HAP-1 (cell line): ENCODE measurements around the gene FAM117B.
"Not testable (repeated sequence)": the region's sequence is repeated elsewhere in the genome, so short reads cannot be mapped to it uniquely, and the experiment has no call there.

Source experiments
- DNase-seq, 2 experiments: peaks; one replicate each; pipeline ENCODE4 v3.0.0-alpha.2; 2016 to 2020; ENCODE audit warnings: low spot score in 2 of 2
- H3K27me3 ChIP-seq: fragments of 250-450 bp; sonication (Bioruptor Pico); 2 replicates; pipeline ENCODE4 v1.5.1; 2020; ENCODE audit warnings: low read depth, mild to moderate bottlenecking, moderate library complexity
- H3K36me3 ChIP-seq: fragments of 250-450 bp; sonication (Bioruptor Pico); replicated peaks from 2 replicates; pipeline ENCODE4 v1.5.1; 2020; ENCODE audit warnings: mild to moderate bottlenecking
- H3K4me1 ChIP-seq: fragments of 250-450 bp; sonication (Bioruptor Pico); 2 replicates; pipeline ENCODE4 v1.5.1; 2020; ENCODE audit warnings: mild to moderate bottlenecking
- H3K4me3 ChIP-seq: fragments of 250-450 bp; sonication (Bioruptor Pico); 2 replicates; pipeline ENCODE4 v1.5.1; 2020; ENCODE audit warnings: mild to moderate bottlenecking, moderate library complexity
- H3K9me3 ChIP-seq: fragments of 250-450 bp; sonication (Bioruptor Pico); 2 replicates; pipeline ENCODE4 v1.5.1; 2020; ENCODE audit warnings: mild to moderate bottlenecking, moderate library complexity
- in situ Hi-C: fragments of 300-500 bp; cut with MboI; formaldehyde crosslinking; loops from 3 replicates; pipeline ENCODE4 v1.14.3; 2020; ENCODE audit warnings: low sequenced_read_pairs, inconsistent platforms, mixed read lengths

The FAM117B gene

DNA sequence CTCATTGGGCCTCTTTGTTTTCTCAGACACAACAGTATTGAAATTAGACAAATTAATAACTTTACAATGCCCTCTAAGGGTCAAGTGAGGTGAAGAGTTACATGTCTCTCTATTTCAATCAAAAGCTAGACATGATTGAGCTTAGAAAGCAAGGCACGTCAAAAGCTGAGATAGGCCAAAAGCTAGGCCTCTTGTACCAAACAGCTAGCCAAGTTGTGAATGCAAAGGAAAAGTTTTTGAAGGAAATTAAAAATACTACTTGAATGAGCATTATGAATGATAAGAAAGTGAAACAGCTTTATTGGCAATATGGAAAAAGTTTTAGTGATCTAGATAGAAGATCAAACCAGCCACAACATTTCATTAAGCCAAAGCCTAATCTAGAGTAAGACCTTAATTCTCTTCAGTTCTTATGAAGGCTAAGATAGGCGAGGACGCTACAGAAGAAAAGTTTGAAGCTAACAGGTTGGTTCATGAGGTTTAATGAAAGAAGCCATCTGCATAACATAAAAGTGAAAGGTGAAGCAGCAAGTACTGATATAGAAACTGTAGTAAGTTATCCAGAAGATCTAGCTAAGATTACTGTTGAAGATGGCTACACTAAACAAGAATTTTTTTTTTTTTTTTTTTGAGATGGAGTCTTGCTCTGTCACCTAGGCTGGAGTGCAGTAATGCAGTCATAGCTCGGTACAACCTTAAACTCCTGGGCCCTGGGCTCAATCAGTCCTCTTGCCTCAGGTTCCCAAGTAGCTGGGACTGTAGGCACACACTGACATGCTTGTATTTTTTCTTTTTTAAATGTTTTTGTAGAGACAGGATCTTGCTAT, 65.5 kb downstream of the FAM117B start:
- Histone ChIP-seq H3K27me3 (no peaks in the 10 kb centered on the region), H3K4me1 (no peaks in the 10 kb centered on the region), H3K4me3 (no peak overlapping the region), H3K9me3 (no peaks in the 10 kb centered on the region), H3K36me3 (peaks cover 10% of the 10 kb centered on the region; the same call in 1 of the 2 replicates)
- no peak for DNase-seq
- in situ Hi-C loops = no loop called here

DNA sequence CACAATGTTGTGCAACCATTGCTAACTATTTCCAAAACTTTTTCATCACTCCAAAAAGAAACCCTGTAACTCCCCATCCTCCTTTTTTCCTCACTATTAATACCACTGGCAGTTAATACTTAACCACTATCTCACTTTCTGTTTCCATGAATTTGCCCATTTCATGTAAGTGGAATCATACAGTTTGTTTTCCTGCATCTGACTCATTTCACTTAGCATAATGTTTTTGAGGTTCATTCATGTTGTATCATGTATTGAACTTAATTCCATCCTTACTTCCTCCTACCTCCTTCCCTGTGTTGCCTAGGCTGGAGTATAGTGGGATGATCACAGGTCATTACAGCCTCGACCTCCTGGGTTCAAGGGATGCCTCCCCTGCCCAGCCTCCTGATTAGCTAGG, 68.3 kb downstream of the FAM117B start:
- H3K27me3 ChIP-seq = no peaks in the 10 kb centered on the region
- H3K4me1 ChIP-seq = no peaks in the 10 kb centered on the region
- in situ Hi-C loops = no loop called here
- no peak overlapping the region for H3K4me3 ChIP-seq
- H3K36me3 ChIP-seq = peaks cover 8% of the 10 kb centered on the region; the same call in 1 of the 2 replicates
- H3K9me3 ChIP-seq = no peaks in the 10 kb centered on the region
- no peak for DNase-seq

DNA sequence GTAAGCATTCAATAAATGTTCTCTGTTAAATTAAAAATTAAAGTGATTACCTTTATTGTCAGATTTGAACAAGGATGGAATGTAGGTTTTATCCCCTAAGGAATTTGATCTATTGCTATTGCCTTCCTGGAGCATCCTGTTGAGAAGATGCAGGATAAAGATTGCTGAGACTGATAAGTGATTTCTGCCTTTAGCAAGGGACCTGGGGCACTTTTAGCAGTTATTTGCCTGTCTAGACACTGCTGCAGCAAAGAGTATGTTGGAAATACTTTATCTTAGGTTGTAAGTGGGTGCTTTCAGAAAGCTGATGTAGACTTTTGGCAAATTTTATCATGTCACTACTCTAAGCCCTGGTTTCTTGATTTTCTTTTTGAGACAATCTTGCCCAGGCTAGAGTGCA, 69.5 kb downstream of the FAM117B start:
- no peaks in the 10 kb centered on the region for H3K9me3 ChIP-seq
- 0 out of 2 replicates have a peak, but pooled peaks cover 4% of the 10 kb centered on the region for H3K36me3 ChIP-seq
- no peaks in the 10 kb centered on the region for H3K4me1 ChIP-seq
- in situ Hi-C loops = no loop called here
- no peaks in the 10 kb centered on the region for H3K27me3 ChIP-seq
- H3K4me3 ChIP-seq = no peak overlapping the region
- DNase-seq = no peak

DNA sequence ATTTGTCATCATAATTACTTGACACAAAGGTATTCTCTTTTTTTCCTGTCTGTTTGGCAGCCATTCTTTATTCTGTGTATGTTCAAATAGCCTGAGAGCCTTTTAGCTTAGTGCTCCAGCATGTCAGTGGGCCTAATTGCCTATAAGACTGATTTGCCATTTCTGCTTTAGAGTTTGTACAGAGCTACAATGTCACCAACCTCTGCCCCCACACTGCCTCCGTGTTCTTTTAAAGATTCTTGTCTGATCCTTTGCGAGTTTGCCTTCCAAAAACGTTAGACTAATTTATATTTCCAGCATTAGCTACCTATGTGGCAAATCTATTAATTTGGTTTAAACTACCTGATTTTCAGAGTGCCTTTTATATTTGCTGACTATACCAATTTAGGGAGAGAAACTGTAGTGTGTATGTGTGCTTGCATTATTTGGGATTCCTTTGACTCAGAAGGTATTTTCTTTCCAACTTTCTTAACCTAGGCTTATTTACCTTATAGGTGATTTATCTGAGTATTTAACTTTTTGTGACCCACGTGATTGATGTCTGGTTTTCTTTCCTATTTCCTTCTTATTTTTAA, 70.8 kb downstream of the FAM117B start:
- DNase-seq = no peak
- H3K27me3 ChIP-seq = no peaks in the 10 kb centered on the region
- in situ Hi-C loops = no loop called here
- no peak overlapping the region for H3K4me3 ChIP-seq
- no peaks in the 10 kb centered on the region for H3K9me3 ChIP-seq
- H3K4me1 ChIP-seq = no peaks in the 10 kb centered on the region
- no peaks in the 10 kb centered on the region for H3K36me3 ChIP-seq

DNA sequence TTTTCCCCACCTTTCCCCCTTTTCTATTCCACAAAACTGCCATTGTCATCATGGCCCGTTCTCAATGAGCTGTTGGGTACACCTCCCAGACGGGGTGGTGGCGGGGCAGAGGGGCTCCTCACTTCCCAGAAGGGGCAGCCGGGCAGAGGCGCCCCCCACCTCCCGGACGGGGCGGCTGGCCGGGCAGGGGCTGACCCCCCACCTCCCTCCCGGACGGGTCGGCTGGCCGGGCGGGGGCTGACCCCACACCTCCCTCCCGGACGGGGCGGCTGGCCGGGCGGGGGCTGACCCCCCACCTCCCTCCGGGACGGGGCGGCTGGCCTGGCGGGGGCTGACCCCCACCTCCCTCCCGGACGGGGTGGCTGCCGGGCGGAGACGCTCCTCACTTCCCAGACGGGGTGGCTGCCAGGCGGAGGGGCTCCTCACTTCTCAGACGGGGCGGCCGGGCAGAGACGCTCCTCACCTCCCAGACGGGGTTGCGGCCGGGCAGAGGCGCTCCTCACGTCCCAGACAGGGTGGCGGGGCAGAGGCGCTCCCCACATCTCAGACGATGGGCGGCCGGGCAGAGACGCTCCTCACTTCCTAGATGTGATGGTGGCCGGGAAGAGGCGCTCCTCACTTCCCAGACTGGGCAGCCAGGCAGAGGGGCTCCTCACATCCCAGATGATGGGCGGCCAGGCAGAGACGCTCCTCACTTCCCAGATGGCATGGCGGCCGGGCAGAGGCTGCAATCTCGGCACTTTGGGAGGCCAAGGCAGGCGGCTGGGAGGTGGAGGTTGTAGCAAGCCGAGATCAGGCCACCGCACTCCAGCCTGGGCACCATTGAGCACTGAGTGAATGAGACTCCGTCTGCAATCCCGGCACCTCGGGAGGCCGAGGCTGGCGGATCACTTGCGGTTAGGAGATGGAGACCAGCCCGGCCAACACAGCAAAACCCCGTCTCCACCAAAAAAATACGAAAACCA, 80.5 kb downstream of the FAM117B start:
- H3K9me3 ChIP-seq = peaks cover 10% of the 10 kb centered on the region; the same call in 1 of the 2 replicates
- H3K4me3 ChIP-seq, H3K4me1 ChIP-seq, H3K27me3 ChIP-seq, DNase-seq, in situ Hi-C loops, H3K36me3 ChIP-seq: not testable (repeated sequence)

DNA sequence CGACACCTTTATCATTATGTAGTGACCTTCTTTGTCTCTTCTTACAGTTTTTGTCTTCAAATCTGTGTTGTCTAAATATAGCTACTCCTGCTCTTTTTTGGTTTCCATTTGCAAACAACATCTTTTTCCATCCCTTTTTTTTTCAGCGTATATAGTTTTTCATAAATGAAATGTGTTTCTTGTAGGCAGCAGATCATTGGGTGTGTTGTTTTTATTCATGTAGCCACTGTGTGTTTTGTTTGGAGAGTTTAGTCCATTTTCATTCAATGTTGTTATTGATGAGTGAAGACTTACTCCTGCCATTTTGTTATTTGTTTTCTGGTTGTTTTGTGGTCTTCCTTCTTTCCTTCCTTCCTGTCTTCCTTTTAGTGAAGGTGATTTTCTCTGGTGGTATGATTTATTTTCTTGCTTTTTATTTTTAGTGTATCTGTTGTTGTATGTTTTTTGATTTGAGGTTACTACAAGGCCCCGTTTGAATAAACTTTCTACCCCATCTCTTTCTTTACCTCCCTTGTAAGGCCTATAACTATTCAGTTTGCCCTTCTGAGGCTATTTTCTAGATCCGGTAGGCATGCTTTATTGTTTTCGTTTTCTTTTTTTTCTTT, 81.4 kb downstream of the FAM117B start:
- H3K36me3 ChIP-seq = no peaks in the 10 kb centered on the region
- no peaks in the 10 kb centered on the region for H3K27me3 ChIP-seq
- no peak overlapping the region for H3K4me3 ChIP-seq
- peaks cover 10% of the 10 kb centered on the region; the same call in 1 of the 2 replicates for H3K9me3 ChIP-seq
- no peak for DNase-seq
- in situ Hi-C loops = no loop called here
- H3K4me1 ChIP-seq = no peaks in the 10 kb centered on the region; the same call in none of the 2 replicates

DNA sequence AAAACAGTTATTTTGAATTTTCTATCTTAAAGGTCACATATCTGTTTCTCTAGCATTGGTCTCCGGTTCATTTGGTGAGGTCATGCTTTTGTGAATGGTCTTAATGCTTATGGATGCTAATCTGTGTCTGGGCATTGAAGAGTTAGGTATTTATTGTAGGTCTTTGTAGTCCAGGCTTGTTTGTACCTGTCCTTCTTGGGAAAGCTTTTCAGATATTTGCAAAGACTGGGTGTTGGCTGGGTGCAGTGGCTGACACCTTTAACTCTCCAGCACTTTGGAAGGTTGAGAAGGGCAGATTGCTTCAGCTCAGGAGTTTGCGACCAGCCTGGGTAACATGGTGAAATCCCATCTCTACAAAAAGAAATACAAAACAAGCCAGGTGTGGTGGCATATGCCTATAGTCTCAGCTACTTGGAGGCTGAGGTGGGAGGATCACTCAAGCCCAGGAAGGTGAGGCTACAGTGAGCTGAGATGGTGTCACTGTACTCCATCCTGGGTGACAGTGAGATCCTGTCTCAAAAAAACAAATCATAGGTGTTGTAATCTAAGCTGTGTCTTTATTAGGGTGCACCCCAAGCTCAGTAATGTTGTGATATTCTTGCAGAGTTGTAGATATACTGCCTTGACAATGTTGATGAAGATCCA, 82.3 kb downstream of the FAM117B start:
- in situ Hi-C loops = no loop called here
- peaks cover 10% of the 10 kb centered on the region; the same call in 1 of the 2 replicates for H3K9me3 ChIP-seq
- no peak overlapping the region for H3K4me3 ChIP-seq
- DNase-seq = no peak
- no peaks in the 10 kb centered on the region; the same call in none of the 2 replicates for H3K4me1 ChIP-seq
- H3K36me3 ChIP-seq = no peaks in the 10 kb centered on the region
- H3K27me3 ChIP-seq = no peaks in the 10 kb centered on the region

DNA sequence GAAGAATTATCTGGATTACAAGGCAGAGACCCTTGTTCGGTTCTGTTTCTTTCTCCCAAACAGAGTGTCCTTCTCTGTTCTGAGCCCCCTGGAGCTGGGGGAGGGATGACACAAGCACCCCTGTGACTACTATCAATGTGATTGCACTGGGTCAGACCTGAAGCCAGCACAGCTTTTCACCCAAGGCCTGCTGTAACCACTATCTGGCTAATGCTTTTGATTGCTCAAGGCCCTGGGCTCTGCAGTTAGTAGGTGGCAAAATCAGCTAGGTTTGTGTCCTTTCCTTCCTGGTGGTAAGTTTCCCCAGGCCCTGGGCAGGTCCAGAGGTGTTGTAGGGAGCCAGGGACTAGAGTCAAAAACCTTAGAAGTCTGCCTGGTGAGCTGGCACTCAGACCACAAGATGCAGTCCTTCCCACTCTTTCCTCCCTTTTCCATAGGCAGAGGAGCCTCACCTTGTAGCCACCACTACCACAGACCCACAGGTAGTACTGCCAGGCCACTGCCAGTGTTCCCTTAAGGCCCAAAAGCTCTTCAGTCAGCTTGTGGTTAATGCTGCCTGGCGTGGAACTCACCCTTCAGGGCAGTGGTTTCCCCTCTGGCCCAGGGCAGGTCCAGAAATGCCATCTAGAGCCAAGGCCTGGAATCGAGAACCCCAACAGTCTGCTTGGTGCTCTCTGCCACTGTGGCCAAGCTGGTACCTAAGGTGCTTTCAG, 83.0 kb downstream of the FAM117B start:
- in situ Hi-C loops = no loop called here
- Histone ChIP-seq H3K4me3 (no peak overlapping the region), H3K27me3 (no peaks in the 10 kb centered on the region), H3K9me3 (peaks cover 10% of the 10 kb centered on the region; the same call in 1 of the 2 replicates), H3K4me1 (no peaks in the 10 kb centered on the region; the same call in none of the 2 replicates), H3K36me3 (no peaks in the 10 kb centered on the region)
- no peak for DNase-seq

DNA sequence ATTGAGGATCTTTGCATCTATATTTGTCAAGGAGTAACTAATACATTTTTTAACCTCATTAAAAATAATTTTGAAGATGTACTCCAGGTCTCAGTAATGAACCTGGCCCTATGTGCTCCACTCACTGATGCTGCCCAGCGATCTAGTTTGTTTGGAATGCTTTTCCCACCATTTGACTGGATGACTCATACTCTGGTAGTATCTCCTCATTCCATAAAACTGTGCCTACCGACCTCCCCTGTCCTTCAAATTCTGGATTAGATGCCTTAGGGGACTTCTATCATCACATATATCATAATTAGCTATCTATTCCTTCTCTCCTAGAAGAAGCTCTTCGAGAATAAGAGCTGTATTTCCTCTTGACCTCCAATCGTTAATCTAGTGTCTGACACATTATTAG, 83.8 kb downstream of the FAM117B start:
- no peaks in the 10 kb centered on the region for H3K36me3 ChIP-seq
- H3K9me3 ChIP-seq = peaks cover 8% of the 10 kb centered on the region; the same call in 1 of the 2 replicates
- H3K27me3 ChIP-seq = no peaks in the 10 kb centered on the region
- no peaks in the 10 kb centered on the region; the same call in none of the 2 replicates for H3K4me1 ChIP-seq
- in situ Hi-C loops = no loop called here
- DNase-seq = no peak
- no peak overlapping the region for H3K4me3 ChIP-seq

DNA sequence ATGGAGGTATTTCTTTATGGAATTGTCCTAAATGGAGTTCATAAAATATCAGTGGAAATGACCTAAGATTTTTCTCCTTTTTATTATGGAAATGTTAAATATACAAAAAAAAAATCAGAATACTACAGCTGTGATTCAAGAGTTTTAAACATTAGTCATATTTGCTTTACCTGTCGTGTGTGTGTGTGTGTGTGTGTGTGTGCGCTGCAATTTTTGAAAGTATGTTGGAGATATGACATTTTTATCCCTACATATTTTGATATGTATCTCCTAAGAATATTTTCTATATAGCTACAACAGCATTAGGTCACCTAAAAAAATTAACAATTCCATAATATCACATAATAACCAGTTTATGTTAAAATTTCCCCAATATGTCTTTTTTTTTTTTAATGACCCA, 85.5 kb downstream of the FAM117B start:
- H3K36me3 ChIP-seq = no peaks in the 10 kb centered on the region
- DNase-seq = no peak
- no peak overlapping the region for H3K4me3 ChIP-seq
- in situ Hi-C loops = no loop called here
- no peaks in the 10 kb centered on the region for H3K27me3 ChIP-seq
- H3K4me1 ChIP-seq = no peaks in the 10 kb centered on the region; the same call in none of the 2 replicates
- H3K9me3 ChIP-seq = peaks cover 8% of the 10 kb centered on the region; the same call in 1 of the 2 replicates

DNA sequence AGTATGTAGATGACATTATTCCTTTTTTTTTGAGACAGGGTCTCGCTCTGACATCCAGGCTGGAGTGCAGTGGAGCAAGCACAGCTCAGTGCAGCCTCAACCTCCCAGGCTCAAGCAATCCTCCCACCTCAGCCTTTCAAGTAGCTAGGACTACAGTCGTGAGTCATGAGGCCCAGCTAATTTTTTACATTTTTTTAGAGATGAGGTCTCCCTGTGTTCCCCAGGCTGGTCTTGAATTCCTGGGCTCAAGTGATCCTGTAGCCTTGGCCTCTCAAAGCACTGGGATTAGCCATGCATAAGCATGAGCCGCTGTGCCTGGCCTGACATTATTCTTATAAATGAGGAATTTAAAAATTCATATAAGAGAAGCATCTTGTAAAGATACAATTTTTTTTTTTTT, 86.9 kb downstream of the FAM117B start:
- no peak for DNase-seq
- Histone ChIP-seq H3K4me1 (no peaks in the 10 kb centered on the region; the same call in none of the 2 replicates), H3K9me3 (peaks cover 4% of the 10 kb centered on the region; the same call in 1 of the 2 replicates), H3K27me3 (no peaks in the 10 kb centered on the region), H3K36me3 (no peaks in the 10 kb centered on the region), H3K4me3 (no peak overlapping the region)
- in situ Hi-C loops = no loop called here

DNA sequence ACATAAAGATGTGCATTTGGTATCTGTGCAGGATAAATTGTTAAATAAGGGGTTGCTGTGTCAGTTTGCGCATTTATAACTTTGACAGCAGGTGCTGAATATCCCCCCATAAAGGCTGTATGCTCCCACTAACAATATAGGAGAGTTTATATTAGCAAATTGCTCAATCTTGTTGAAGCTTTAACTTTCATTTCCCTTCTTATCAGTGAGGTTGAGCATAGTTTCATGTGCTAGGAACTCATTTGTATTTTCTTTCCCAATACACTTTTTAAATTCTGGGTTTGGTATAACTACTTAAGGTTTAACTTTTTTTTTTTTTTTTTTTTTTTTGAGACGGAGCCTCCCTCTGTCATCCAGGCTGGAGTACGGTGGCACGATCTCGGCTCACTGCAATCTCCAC, 89.0 kb downstream of the FAM117B start:
- Histone ChIP-seq H3K4me3 (no peak overlapping the region), H3K4me1 (no peaks in the 10 kb centered on the region; the same call in 1 of the 2 replicates), H3K9me3 (no peaks in the 10 kb centered on the region), H3K27me3 (no peaks in the 10 kb centered on the region), H3K36me3 (no peaks in the 10 kb centered on the region)
- no peak for DNase-seq
- in situ Hi-C loops = no loop called here
